H1 (cell line): Measurements from ENCODE around the gene MBOAT2. TPM values are rescaled to one million over a fixed set of nuclear protein-coding genes. Genes with fewer than 3 reads are reported as not detected.

Experiments
- ATF3 ChIP-seq: IDR thresholded peaks from 2 replicates; pipeline ENCODE4 v1.6.1; 2011; ENCODE audit warnings: low read depth, mild to moderate bottlenecking, low read length; ENCODE audit not compliant: insufficient read depth
- CBX8 ChIP-seq: fragments of 300-800, 300-1000 bp; sonication (generic); IDR thresholded peaks from 2 replicates; pipeline ENCODE4 v1.7.1; 2016; ENCODE audit warnings: low read depth, low read length, borderline replicate concordance
- CHD2 ChIP-seq: IDR thresholded peaks from 2 replicates; pipeline ENCODE4 v1.6.1; 2012; ENCODE audit warnings: low read length, improper control_type of control experiment
- HDAC6 ChIP-seq: IDR thresholded peaks from one replicate; pipeline ENCODE4 v1.7.1; 2012; ENCODE audit warnings: low read depth, mild to moderate bottlenecking, inconsistent platforms, low read length, moderate library complexity
- JUN ChIP-seq: IDR thresholded peaks from 2 replicates; pipeline ENCODE4 v1.6.1; 2011; ENCODE audit warnings: low read depth, mild to moderate bottlenecking, improper control_type of control experiment, low read length
- SP2 ChIP-seq: IDR thresholded peaks from 2 replicates; pipeline ENCODE4 v1.6.1; 2012; ENCODE audit warnings: mild to moderate bottlenecking, low read length, inconsistent platforms
- TBP ChIP-seq: IDR thresholded peaks from 2 replicates; pipeline ENCODE4 v1.6.1; 2011; ENCODE audit warnings: low read depth, low read length, improper control_type of control experiment
- polyA plus RNA-seq, 7 experiments: library from polyadenylated mRNA; depleted of rRNA in 3 of 7; stranded (reverse) in 5 of 7; unstranded in 2 of 7; fragments of >200 nt in 5 of 7; fragments of 200-250 nt in 2 of 7; gene quantifications; 1 replicate in 5 of 7; 2 replicates in 1 of 7; 4 replicates in 1 of 7; pipeline versions ENCODE4 v1.2.1 to v1.2.3, GENCODE V29; 2011 to 2013; ENCODE audit warnings: missing spikeins in 2 of 7, mixed read lengths in 2 of 7
- total RNA-seq: library from RNA; stranded (reverse); fragmentation: NEBNext Ultra II Directional; extraction: Animal tissue kit (Norgen Biotek cat#: 25700); gene quantifications from 2 replicates; pipeline ENCODE4 v1.2.1, GENCODE V29; 2021

Gene MBOAT2
- total and polyA plus RNA-seq, 2 of the 8 experiments (the other 6 are each of a cell fraction or from before 2014, with no cell fraction given): 11.2 to 23.4 TPM

- TF ChIP-seq ATF3 (no peak), TBP (no peak), CHD2 (no peak), CBX8 (no peak), HDAC6 (no peak), JUN (no peak), SP2 (no peak)
Observed at GRCh38 chr2:9018534-9018933, 15.1 kb upstream of the MBOAT2 start (continued).
